HepG2 (cell line): ENCODE measurements around the gene AKR1E2. TPM values are rescaled to one million over a fixed set of nuclear protein-coding genes. Genes with fewer than 3 reads are reported as not detected.

Experiments
- ATAC-seq: fragments of 200-7000 bp; cut with Tn5 transposase; 3 replicates; pipeline ENCODE4 v1.9.1; 2020; ENCODE audit warnings: mild to moderate bottlenecking, moderate library complexity
- BruUV-seq: library from RNA; stranded (reverse); fragments of 400-500 nt; replicated peaks from 2 replicates; lab custom pipeline; 2021; lab: Mats Ljungman, UMichigan
- CTCF ChIA-PET: fragments of 300-600 bp; formaldehyde crosslinking; extraction: SDS; loops from one replicate; lab custom pipeline; 2021; ENCODE audit warnings: low total read pairs, inconsistent platforms, low intra/inter-chr PET ratio; lab: Yijun Ruan, JAX
- POLR2A ChIA-PET: fragments of 350-600 bp; sonication (Branson Sonifier 250); formaldehyde crosslinking; loops from one replicate; lab custom pipeline; 2020; ENCODE audit warnings: antibody characterized with exemption, inconsistent platforms; lab: Yijun Ruan, JAX
- DNase-seq: peaks from one replicate; pipeline ENCODE4 v3.0.0-alpha.2; 2015; ENCODE audit warnings: low spot score
- FAIRE-seq: peaks from 3 replicates; lab custom pipeline; 2011; peaks lifted over from hg19 to GRCh38; lab: Jason Lieb, UNC
- H2AFZ ChIP-seq: one replicate; pipeline ENCODE4 v1.6.1; 2011; ENCODE audit warnings: low read length, inconsistent platforms
- H3K27ac ChIP-seq: fragments of 300-600 bp; 3 replicates; pipeline ENCODE4 v1.8.0; 2011; ENCODE audit warnings: mixed run types, mild to moderate bottlenecking, mixed read lengths, low read length, inconsistent platforms; ENCODE audit not compliant: insufficient read depth; ENCODE audit errors: extremely low read length
- H3K27me3 ChIP-seq, 2 experiments: fragments of 200-600 bp in 1 of 2; 2 replicates in 1 of 2; 3 replicates in 1 of 2; pipeline versions ENCODE4 v1.6.0 to v1.8.0; 2011; ENCODE audit warnings: low read length in 2 of 2, mild to moderate bottlenecking in 2 of 2, moderate library complexity in 2 of 2, inconsistent platforms in 1 of 2; ENCODE audit not compliant: insufficient read depth in 2 of 2, control insufficient read depth in 1 of 2
- H3K36me3 ChIP-seq, 2 experiments: fragments of 200-600 bp in 1 of 2; replicated peaks in 1 of 2; 2 replicates in 1 of 2; 3 replicates in 1 of 2; pipeline versions ENCODE4 v1.5.1 to v1.8.0; 2011; ENCODE audit warnings: low read length in 2 of 2, inconsistent platforms in 1 of 2; ENCODE audit not compliant: insufficient read depth in 2 of 2, control insufficient read depth in 1 of 2
- H3K4me1 ChIP-seq: 2 replicates; pipeline ENCODE4 v1.5.1; 2012; ENCODE audit warnings: low read length, inconsistent platforms; ENCODE audit not compliant: insufficient read depth
- H3K4me2 ChIP-seq: 2 replicates; pipeline ENCODE4 v1.6.0; 2011; ENCODE audit warnings: low read depth, low read length, inconsistent platforms
- H3K4me3 ChIP-seq, 3 experiments: fragments of 200-600 bp in 1 of 3; sonication (generic), shearing (Covaris generic) in 1 of 3; replicated peaks in 1 of 3; 2 replicates each; pipeline ENCODE4 v1.5.1; 2011 to 2016; ENCODE audit warnings: low read length in 3 of 3, inconsistent platforms in 2 of 3, low read depth in 2 of 3, mild to moderate bottlenecking in 2 of 3, control low read depth in 1 of 3, mixed read lengths in 1 of 3; ENCODE audit not compliant: insufficient read depth in 1 of 3
- H3K79me2 ChIP-seq: one replicate; pipeline ENCODE4 v1.6.1; 2011; ENCODE audit warnings: low read length, inconsistent platforms; ENCODE audit not compliant: insufficient read depth
- H3K9ac ChIP-seq: 2 replicates; pipeline ENCODE4 v1.6.0; 2011; ENCODE audit warnings: mild to moderate bottlenecking, low read depth, low read length, inconsistent platforms; ENCODE audit not compliant: insufficient read depth
- H3K9me3 ChIP-seq: 2 replicates; pipeline ENCODE4 v1.5.1; 2012; ENCODE audit warnings: mild to moderate bottlenecking, low read length
- H4K20me1 ChIP-seq: 2 replicates; pipeline ENCODE4 v1.6.0; 2011; ENCODE audit warnings: inconsistent platforms, mild to moderate bottlenecking, low read length, moderate library complexity; ENCODE audit not compliant: insufficient read depth
- MTF2 ChIP-seq: sonication (generic); formaldehyde crosslinking; IDR thresholded peaks from 2 replicates; pipeline ENCODE4 v1.5.0; 2020; ENCODE audit warnings: missing genetic modification reagents, borderline replicate concordance
- POLR2AphosphoS5 ChIP-seq: IDR thresholded peaks from 2 replicates; pipeline ENCODE4 v1.6.1; 2012; ENCODE audit warnings: low read depth, low read length
- SIN3A ChIP-seq: IDR thresholded peaks from 2 replicates; pipeline ENCODE4 v1.6.1; 2011; ENCODE audit warnings: low read depth, mild to moderate bottlenecking, control low read depth, low read length, borderline replicate concordance
- TOPORS ChIP-seq: sonication (generic); formaldehyde crosslinking; IDR thresholded peaks from 2 replicates; pipeline ENCODE4 v1.8.0; 2023; ENCODE audit warnings: mild to moderate bottlenecking, missing genetic modification reagents
- ZFP62 ChIP-seq: sonication (generic); formaldehyde crosslinking; IDR thresholded peaks from 2 replicates; pipeline ENCODE4 v1.4.0; 2020; ENCODE audit warnings: missing genetic modification reagents
- ZNF282 ChIP-seq: fragments of 450-650 bp; IDR thresholded peaks from 2 replicates; pipeline ENCODE4 v1.6.1; 2018; ENCODE audit not compliant: partially characterized antibody
- ZNF329 ChIP-seq: sonication (generic); formaldehyde crosslinking; IDR thresholded peaks from 2 replicates; pipeline ENCODE4 v1.9.0; 2021; ENCODE audit warnings: low read depth, mild to moderate bottlenecking, missing genetic modification reagents
- ZNF720 ChIP-seq: sonication (generic); formaldehyde crosslinking; IDR thresholded peaks from 2 replicates; pipeline ENCODE4 v1.4.0; 2020; ENCODE audit warnings: missing genetic modification reagents
- WGBS: methylation state at CpG from one replicate; pipeline ENCODE4 v1.1.6; 2017; ENCODE audit warnings: low lambda C conversion rate; 5-methylcytosine and 5-hydroxymethylcytosine counted together
- in situ Hi-C: cut with HindIII; loops from 2 replicates; pipeline ENCODE4 v1.10.0; 2017; ENCODE audit warnings: low pct_unique_long_range_greater_than_20kb; ENCODE audit not compliant: extremely low pct_ligation_motif_present
- intact Hi-C: fragments of 100-400 bp; cut with micrococcal nuclease; formaldehyde crosslinking; loops from one replicate; pipeline ENCODE4 v1.10.0; 2022; ENCODE audit not compliant: unreplicated experiment
- polyA plus RNA-seq, 8 experiments: library from polyadenylated mRNA; depleted of rRNA in 3 of 8; stranded (reverse) in 7 of 8; unstranded in 1 of 8; fragments of >200 nt; fragmentation: Illumina TruSeq in 4 of 8; extraction: Trizol in 4 of 8; gene quantifications; 2 replicates each; pipeline versions ENCODE4 v1.2.1 to v1.2.3, GENCODE V29; 2011 to 2016; ENCODE audit warnings: low read depth in 4 of 8, missing spikeins in 1 of 8, mixed read lengths in 1 of 8; ENCODE audit not compliant: insufficient read depth in 1 of 8
- total RNA-seq, 5 experiments: library from RNA; depleted of rRNA; stranded (reverse); fragments of >200 nt; fragmentation: Illumina TruSeq; extraction: Trizol; gene quantifications; 2 replicates each; pipeline ENCODE4 v1.2.3, GENCODE V29; 2016; ENCODE audit warnings: low read depth in 1 of 5
- TF ChIP-seq, protein P1 (sequence below): sonication (generic); formaldehyde crosslinking; IDR thresholded peaks from 2 replicates; pipeline ENCODE4 v1.8.0; 2022; ENCODE audit warnings: missing genetic modification reagents, low read depth, mild to moderate bottlenecking, borderline replicate concordance
- TF ChIP-seq, protein P2 (sequence below): sonication (generic); formaldehyde crosslinking; IDR thresholded peaks from 2 replicates; pipeline ENCODE4 v1.5.0; 2020; ENCODE audit warnings: mild to moderate bottlenecking, missing genetic modification reagents

Gene AKR1E2
- total and polyA plus RNA-seq, 2 of the 13 experiments (the other 11 are each of a cell fraction or from before 2014, with no cell fraction given), result not detected

DNA sequence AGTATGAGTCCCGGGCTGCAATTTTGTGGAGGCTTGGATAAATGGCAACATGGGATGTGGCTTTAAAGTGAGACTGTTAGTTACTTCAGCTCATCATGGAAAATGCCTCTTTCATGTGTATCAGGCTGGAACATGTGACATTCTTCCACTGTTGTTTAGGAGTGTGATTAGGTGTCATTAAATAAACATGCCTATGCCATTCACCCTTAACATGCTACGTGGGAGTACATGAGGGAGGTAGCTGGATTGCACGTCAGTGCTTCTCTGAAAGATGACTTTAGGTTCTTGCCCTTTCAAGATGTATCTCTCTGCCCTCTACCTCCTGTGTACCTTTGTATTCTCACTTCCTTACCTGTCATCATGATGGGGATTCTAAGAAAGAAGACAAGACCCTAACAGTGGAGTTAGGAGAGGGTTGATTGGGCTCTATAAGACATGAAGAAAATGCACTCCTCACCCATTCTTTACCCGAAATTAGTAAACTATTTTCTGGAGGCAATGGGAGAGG, 8.9 kb downstream of the AKR1E2 start:
- Histone ChIP-seq H3K79me2 (no peaks in the 10 kb centered on the region), H3K4me3 (no peak overlapping the region), H3K9ac (no peak overlapping the region), H2AFZ (no peak overlapping the region), H4K20me1 (no peaks in the 10 kb centered on the region), H3K4me1 (no peaks in the 10 kb centered on the region; the same call in 1 of the 2 replicates), H3K36me3 (no peaks in the 10 kb centered on the region; a peak in 1 of 5 replicates)
- intact Hi-C loops (no loop called here), in situ Hi-C loops (loop anchor here (25.0 kb wide), 1 partner anchor 552 kb away; no protein-coding TSS in a partner anchor)
- no peak for FAIRE-seq
- POLR2A ChIA-PET, result no interaction called here
- no TSS peak for BruUV-seq
- CTCF ChIA-PET, result no interaction called here
- TF ChIP-seq TOPORS (CRISPR knock-in tag) (no peak), MTF2 (CRISPR knock-in tag) (no peak), ZNF720 (CRISPR knock-in tag) (no peak), POLR2AphosphoS5 (no peak), ZNF329 (CRISPR knock-in tag) (no peak), ZFP62 (no peak), ZNF282 (no peak), SIN3A (no peak)
- TF ChIP-seq, protein P1, sequence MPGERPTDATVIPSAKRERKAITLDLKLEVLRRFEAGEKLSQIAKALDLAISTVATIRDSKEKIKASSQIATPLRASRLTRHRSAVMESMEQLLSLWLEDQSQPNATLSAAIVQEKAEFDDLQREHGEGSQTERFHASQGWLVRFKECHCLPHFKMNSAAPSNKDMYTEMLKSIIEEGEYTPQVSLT, result no peak
- TF ChIP-seq, protein P2, sequence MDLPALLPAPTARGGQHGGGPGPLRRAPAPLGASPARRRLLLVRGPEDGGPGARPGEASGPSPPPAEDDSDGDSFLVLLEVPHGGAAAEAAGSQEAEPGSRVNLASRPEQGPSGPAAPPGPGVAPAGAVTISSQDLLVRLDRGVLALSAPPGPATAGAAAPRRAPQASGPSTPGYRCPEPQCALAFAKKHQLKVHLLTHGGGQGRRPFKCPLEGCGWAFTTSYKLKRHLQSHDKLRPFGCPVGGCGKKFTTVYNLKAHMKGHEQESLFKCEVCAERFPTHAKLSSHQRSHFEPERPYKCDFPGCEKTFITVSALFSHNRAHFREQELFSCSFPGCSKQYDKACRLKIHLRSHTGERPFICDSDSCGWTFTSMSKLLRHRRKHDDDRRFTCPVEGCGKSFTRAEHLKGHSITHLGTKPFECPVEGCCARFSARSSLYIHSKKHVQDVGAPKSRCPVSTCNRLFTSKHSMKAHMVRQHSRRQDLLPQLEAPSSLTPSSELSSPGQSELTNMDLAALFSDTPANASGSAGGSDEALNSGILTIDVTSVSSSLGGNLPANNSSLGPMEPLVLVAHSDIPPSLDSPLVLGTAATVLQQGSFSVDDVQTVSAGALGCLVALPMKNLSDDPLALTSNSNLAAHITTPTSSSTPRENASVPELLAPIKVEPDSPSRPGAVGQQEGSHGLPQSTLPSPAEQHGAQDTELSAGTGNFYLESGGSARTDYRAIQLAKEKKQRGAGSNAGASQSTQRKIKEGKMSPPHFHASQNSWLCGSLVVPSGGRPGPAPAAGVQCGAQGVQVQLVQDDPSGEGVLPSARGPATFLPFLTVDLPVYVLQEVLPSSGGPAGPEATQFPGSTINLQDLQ (CRISPR knock-in tag), result no peak
- TF ChIP-seq, all 625 proteins: peak for 0
- H3K27ac ChIP-seq, result no peak overlapping the region
- WGBS, result 15% methylated on average over 4 of the region's 4 CpGs
- peaks cover 7 to 80% of the 10 kb centered on the region in 2 experiments for H3K27me3 ChIP-seq
- no peaks in the 10 kb centered on the region for H3K9me3 ChIP-seq
- no peak overlapping the region for H3K4me2 ChIP-seq
- DNase-seq, result no peak
- no peak for ATAC-seq
